Colonic mucosa (tissue), 4 donors: ENCODE results near the gene MRPS26. TPM values are rescaled to one million over a fixed set of nuclear protein-coding genes. Genes with fewer than 3 reads are reported as not detected.

Experiments used
- DNase-seq: peaks from one replicate; pipeline ENCODE4 v3.0.0-alpha.2; 2020
- H3K27ac ChIP-seq: fragments of 200-600 bp; one replicate; pipeline ENCODE4 v1.8.0; 2021
- H3K27me3 ChIP-seq: fragments of 200-600 bp; one replicate; pipeline ENCODE4 v1.8.0; 2021
- H3K36me3 ChIP-seq: fragments of 200-600 bp; one replicate; pipeline ENCODE4 v1.8.0; 2021
- H3K4me1 ChIP-seq: fragments of 200-600 bp; one replicate; pipeline ENCODE4 v1.8.0; 2021; ENCODE audit warnings: mild to moderate bottlenecking
- H3K4me3 ChIP-seq: fragments of 200-600 bp; one replicate; pipeline ENCODE4 v1.8.0; 2021
- H3K9ac ChIP-seq, 2 donors: one replicate each; pipeline ENCODE4 v1.7.0; 2013; ENCODE audit warnings: control low read depth in 2 of 2, low read depth in 2 of 2, low read length in 2 of 2
- H3K9me3 ChIP-seq: fragments of 200-600 bp; one replicate; pipeline ENCODE4 v1.8.0; 2021
- CTCF ChIP-seq: fragments of 200-600 bp; IDR thresholded peaks from one replicate; pipeline ENCODE4 v1.8.0; 2022; ENCODE audit warnings: antibody characterized with exemption, mild to moderate bottlenecking
- intact Hi-C: fragments of 100-400 bp; cut with DNase I; formaldehyde crosslinking; loops from one replicate; pipeline ENCODE4 v1.14.1; 2022
- total RNA-seq, 2 donors: library from RNA; stranded (reverse); fragmentation: NEBNext Ultra II Directional in 1 of 2; extraction: Animal tissue kit (Norgen Biotek cat#: 25700) in 1 of 2; gene quantifications; one replicate each; pipeline ENCODE4 v1.2.1, GENCODE V29; 2021
- donor health status: healthy.
- donor health status: DM: no; HTN: no; CAD: no.
- donor health status: DM: no; HTN: no; CAD: no.

The MRPS26 gene
- total RNA-seq, 2 donors from 2014 or later: 37.6 to 72.5 TPM

- Histone ChIP-seq H3K9me3 (no peaks in the 10 kb centered on the region), H3K9ac (no peak overlapping the region), H3K27ac (no peak overlapping the region), H3K4me1 (no peaks in the 10 kb centered on the region), H3K27me3 (peaks cover 38% of the 10 kb centered on the region), H3K36me3 (no peaks in the 10 kb centered on the region), H3K4me3 (no peak overlapping the region)
- TF ChIP-seq CTCF: no peak
- no peak for DNase-seq
- intact Hi-C loops: no loop called here
Measured at GRCh38 chr20:3085571-3086072, 39.8 kb downstream of the MRPS26 start.

- Histone ChIP-seq H3K27ac (no peak overlapping the region), H3K9me3 (no peaks in the 10 kb centered on the region), H3K36me3 (no peaks in the 10 kb centered on the region), H3K27me3 (peaks cover 23% of the 10 kb centered on the region), H3K4me1 (no peaks in the 10 kb centered on the region), H3K9ac (no peak overlapping the region), H3K4me3 (no peak overlapping the region)
- TF ChIP-seq CTCF: no peak
- intact Hi-C loops: no loop called here
- no peak for DNase-seq
Measured at GRCh38 chr20:3088031-3088430, 42.2 kb downstream of the MRPS26 start.

- no peak overlapping the region for H3K9ac ChIP-seq
- H3K36me3 ChIP-seq: no peaks in the 10 kb centered on the region
Measured at GRCh38 chr20:3090565-3090964, 44.7 kb downstream of the MRPS26 start.

GRCh38 chr20:3092611-3093379 is 46.9 kb downstream of the MRPS26 start:
- intact Hi-C loops: no loop called here
- Histone ChIP-seq H3K9ac (no peak overlapping the region), H3K4me1 (no peaks in the 10 kb centered on the region), H3K4me3 (peak overlapping the region; percentile 13), H3K36me3 (no peaks in the 10 kb centered on the region), H3K27ac (no peak overlapping the region), H3K27me3 (peaks cover 10% of the 10 kb centered on the region), H3K9me3 (no peaks in the 10 kb centered on the region)
- no peak for TF ChIP-seq CTCF
- no peak for DNase-seq

More at GRCh38 chr20:3090565-3090964, 44.7 kb downstream of the MRPS26 start:
- intact Hi-C loops: no loop called here
- H3K27ac ChIP-seq: no peak overlapping the region
- H3K4me3 ChIP-seq: no peak overlapping the region
- no peak for TF ChIP-seq CTCF
- H3K27me3 ChIP-seq: peaks cover 10% of the 10 kb centered on the region
- H3K9me3 ChIP-seq: no peaks in the 10 kb centered on the region
- H3K4me1 ChIP-seq: no peaks in the 10 kb centered on the region
- DNase-seq: no peak

GRCh38 chr20:3093861-3094361 is 48.1 kb downstream of the MRPS26 start:
- no peak overlapping the region for H3K9ac ChIP-seq
- H3K4me3 ChIP-seq: no peak overlapping the region
- H3K27me3 ChIP-seq: peaks cover 10% of the 10 kb centered on the region
- no peak for TF ChIP-seq CTCF
- no peaks in the 10 kb centered on the region for H3K4me1 ChIP-seq
- intact Hi-C loops: no loop called here
- H3K27ac ChIP-seq: no peak overlapping the region
- no peaks in the 10 kb centered on the region for H3K9me3 ChIP-seq
- no peaks in the 10 kb centered on the region for H3K36me3 ChIP-seq
- no peak for DNase-seq
